ENCODE results near the gene RAD51B.

Gene RAD51B

DNA sequence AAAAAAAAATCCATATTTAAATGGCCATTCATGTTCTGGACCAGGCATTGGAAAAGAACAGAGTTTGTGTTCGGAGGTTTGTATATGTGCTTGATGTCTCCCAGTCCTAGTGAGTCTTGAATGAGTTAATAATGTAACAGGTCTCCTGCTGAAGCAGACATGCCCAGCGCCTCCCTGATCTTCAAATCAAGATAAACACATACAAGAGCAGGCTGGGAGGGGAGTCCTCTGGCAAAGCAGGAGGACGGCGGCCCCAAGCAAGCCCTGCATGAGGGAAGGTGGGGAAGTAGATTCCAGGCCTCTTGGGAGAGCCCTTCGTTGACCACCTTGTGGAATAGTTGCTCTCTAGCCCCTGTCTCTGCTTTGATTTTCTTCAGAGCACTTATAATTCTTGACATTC is 817.0 kb downstream of the RAD51B start:
- no peak for DNase-seq (ENCODE audit: low read depth in 1 of 2, low spot score in 1 of 2)
- Histone ChIP-seq H3K4me3 (replicated peaks; ENCODE audit: insufficient read depth, low read length) (no peak overlapping the region), H3K27ac (replicated peaks) (no peak overlapping the region), H3K27me3 (ENCODE audit: insufficient read depth, poor library complexity, severe bottlenecking) (no peaks in the 10 kb centered on the region)
- TF ChIP-seq, protein P1, sequence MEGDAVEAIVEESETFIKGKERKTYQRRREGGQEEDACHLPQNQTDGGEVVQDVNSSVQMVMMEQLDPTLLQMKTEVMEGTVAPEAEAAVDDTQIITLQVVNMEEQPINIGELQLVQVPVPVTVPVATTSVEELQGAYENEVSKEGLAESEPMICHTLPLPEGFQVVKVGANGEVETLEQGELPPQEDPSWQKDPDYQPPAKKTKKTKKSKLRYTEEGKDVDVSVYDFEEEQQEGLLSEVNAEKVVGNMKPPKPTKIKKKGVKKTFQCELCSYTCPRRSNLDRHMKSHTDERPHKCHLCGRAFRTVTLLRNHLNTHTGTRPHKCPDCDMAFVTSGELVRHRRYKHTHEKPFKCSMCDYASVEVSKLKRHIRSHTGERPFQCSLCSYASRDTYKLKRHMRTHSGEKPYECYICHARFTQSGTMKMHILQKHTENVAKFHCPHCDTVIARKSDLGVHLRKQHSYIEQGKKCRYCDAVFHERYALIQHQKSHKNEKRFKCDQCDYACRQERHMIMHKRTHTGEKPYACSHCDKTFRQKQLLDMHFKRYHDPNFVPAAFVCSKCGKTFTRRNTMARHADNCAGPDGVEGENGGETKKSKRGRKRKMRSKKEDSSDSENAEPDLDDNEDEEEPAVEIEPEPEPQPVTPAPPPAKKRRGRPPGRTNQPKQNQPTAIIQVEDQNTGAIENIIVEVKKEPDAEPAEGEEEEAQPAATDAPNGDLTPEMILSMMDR (IDR thresholded peaks at IDR 0.05; ENCODE audit: insufficient read depth, low read length): no peak
- no peak for TF ChIP-seq GABPA (IDR thresholded peaks at IDR 0.05; ENCODE audit: low read depth)
- no peak for TF ChIP-seq POLR2AphosphoS5 (IDR thresholded peaks at IDR 0.05; ENCODE audit: low read depth)
- TF ChIP-seq, protein P2, sequence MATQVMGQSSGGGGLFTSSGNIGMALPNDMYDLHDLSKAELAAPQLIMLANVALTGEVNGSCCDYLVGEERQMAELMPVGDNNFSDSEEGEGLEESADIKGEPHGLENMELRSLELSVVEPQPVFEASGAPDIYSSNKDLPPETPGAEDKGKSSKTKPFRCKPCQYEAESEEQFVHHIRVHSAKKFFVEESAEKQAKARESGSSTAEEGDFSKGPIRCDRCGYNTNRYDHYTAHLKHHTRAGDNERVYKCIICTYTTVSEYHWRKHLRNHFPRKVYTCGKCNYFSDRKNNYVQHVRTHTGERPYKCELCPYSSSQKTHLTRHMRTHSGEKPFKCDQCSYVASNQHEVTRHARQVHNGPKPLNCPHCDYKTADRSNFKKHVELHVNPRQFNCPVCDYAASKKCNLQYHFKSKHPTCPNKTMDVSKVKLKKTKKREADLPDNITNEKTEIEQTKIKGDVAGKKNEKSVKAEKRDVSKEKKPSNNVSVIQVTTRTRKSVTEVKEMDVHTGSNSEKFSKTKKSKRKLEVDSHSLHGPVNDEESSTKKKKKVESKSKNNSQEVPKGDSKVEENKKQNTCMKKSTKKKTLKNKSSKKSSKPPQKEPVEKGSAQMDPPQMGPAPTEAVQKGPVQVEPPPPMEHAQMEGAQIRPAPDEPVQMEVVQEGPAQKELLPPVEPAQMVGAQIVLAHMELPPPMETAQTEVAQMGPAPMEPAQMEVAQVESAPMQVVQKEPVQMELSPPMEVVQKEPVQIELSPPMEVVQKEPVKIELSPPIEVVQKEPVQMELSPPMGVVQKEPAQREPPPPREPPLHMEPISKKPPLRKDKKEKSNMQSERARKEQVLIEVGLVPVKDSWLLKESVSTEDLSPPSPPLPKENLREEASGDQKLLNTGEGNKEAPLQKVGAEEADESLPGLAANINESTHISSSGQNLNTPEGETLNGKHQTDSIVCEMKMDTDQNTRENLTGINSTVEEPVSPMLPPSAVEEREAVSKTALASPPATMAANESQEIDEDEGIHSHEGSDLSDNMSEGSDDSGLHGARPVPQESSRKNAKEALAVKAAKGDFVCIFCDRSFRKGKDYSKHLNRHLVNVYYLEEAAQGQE (IDR thresholded peaks at IDR 0.05; ENCODE audit: insufficient replicate concordance, low read depth): no peak

DNA sequence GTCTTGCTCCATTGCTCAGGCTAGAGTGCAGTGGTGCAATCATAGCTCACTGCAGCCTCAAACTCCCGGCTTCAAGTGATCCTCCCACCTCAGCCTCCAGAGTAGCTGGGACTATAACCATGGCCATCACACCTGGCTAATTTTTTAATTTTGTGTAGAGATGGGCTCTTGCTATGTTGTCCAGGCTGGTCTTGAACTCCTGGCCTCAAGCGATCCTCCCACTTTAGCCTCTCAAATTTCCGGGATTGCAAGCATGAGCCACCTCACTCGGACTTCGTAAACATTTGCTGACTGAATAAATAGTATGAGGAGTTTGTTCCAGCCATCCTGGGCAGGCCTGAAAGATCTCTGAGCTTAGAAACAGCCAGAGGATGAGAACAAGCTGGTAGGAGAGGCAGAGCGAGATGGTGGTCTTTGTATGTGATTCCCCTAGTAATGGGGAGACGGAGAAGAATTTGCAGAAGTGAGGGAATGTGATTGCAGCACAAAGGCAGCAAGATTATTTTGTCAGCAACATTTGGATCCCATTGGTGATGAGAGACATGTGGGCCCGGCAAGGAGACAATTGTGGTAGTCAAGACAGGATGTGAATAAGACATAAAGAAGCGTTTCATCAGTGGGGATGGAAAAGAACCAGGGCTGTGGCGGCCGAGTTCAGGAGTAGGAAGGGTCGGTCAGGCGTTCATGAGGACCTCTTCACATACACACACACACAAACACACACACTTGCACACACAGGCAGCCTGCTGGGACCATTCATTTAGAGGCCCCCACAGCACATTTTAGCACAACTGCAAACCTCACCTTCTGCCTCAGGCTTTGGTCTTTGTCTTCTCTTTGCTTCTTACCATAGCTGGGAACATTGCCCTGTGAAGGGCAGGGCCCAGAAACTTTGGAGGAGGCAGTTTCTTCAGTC is 817.8 kb downstream of the RAD51B start:
- Histone ChIP-seq H3K27me3 (ENCODE audit: insufficient read depth, poor library complexity, severe bottlenecking) (no peaks in the 10 kb centered on the region), H3K27ac (replicated peaks) (no peak overlapping the region), H3K4me3 (replicated peaks; ENCODE audit: insufficient read depth, low read length) (no peak overlapping the region)
- no peak for TF ChIP-seq SPI1 (IDR thresholded peaks at IDR 0.05; ENCODE audit: borderline replicate concordance, low read depth)
- TF ChIP-seq, protein P1 (IDR thresholded peaks at IDR 0.05; ENCODE audit: insufficient read depth, low read length): no peak
- no peak for TF ChIP-seq POLR2AphosphoS5 (IDR thresholded peaks at IDR 0.05; ENCODE audit: low read depth)
- TF ChIP-seq, protein P2 (IDR thresholded peaks at IDR 0.05; ENCODE audit: insufficient replicate concordance, low read depth): no peak
- no peak for TF ChIP-seq GABPA (IDR thresholded peaks at IDR 0.05; ENCODE audit: low read depth)
- DNase-seq (ENCODE audit: low read depth in 1 of 2, low spot score in 1 of 2): no peak

DNA sequence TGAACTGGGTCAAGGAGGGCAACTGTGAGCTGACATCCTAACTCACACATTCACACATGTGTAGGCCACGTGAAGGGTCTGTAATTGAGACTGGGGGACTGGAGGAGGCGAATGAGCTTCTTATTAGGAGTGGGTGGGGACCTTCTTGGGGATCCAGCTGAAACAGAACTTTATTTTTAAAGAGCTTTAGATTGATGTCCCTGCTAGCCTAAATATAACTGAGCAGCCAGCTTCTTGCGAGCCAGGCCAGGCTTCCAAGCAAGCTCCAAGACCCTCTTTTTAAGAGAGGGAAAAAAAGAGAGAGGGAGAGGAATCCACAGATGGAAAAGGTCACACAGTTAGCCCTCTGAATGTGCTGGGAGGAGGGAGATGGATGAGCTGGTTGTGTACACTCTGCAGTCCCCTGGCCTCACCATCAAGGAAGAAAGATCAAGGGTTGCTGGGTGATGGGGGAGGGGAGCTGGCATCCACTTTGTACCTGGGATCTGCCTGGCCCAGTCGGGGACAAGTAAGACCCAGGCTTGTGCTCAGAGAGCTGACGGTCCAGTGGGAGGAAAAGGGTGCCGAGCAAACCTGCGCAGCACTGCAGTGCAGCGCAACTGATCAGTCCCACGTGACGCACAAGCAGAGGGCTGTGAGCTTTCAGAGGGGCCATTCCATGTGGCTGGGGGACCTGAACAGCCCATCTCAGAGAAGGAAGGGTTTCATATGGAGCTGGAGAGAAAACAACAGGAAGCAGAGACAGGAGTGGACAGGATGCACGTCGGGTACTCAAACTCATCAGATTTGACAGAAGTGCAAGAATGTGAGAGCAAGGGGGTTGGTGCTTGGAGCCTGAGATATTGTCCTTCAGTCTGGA is 818.8 kb downstream of the RAD51B start:
- TF ChIP-seq, protein P1 (IDR thresholded peaks at IDR 0.05; ENCODE audit: insufficient read depth, low read length): no peak
- TF ChIP-seq POLR2AphosphoS5 (IDR thresholded peaks at IDR 0.05; ENCODE audit: low read depth): no peak
- TF ChIP-seq GABPA (IDR thresholded peaks at IDR 0.05; ENCODE audit: low read depth): no peak
- TF ChIP-seq SPI1 (IDR thresholded peaks at IDR 0.05; ENCODE audit: borderline replicate concordance, low read depth): no peak
- TF ChIP-seq, protein P2 (IDR thresholded peaks at IDR 0.05; ENCODE audit: insufficient replicate concordance, low read depth): no peak
- Histone ChIP-seq H3K27me3 (ENCODE audit: insufficient read depth, poor library complexity, severe bottlenecking) (no peaks in the 10 kb centered on the region), H3K27ac (replicated peaks) (no peak overlapping the region), H3K4me3 (replicated peaks; ENCODE audit: insufficient read depth, low read length) (no peak overlapping the region)
- no peak for DNase-seq (ENCODE audit: low read depth in 1 of 2, low spot score in 1 of 2)

Measured in HL-60 (cell line).